ENCODE data around the gene E4F1.

DNA sequence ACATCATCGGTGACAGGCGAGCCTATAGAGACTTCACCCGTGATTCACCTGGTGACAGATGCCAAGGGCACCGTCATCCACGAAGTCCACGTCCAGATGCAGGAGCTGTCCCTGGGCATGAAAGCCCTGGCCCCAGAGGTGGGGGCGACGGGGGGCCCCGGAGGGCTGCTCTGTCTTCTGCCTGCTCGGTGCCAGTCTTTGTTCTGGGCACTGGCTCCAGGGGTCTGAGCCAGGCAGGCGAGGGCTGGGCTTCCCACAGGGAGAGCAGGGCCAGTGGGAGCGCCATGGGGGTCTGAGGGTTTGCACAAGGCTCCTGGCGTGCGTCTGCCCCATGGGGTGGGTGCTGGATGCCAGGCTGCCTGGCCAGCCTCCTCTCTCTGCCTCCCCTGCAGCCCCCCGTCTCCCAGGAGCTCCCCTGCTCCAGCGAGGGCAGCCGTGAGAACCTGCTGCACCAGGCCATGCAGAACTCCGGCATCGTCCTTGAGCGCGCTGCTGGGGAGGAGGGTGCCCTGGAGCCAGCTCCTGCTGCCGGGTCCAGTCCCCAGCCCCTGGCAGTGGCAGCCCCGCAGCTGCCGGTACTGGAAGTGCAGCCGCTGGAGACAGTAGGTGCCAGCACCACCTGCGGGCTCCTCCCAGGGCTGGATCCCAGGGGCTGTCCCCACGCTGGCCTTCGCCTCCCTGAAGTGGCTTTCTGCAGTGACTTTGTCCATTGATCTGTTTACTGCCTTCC lies 9.8 kb downstream of the E4F1 start:
- TF ChIP-seq, protein P1, sequence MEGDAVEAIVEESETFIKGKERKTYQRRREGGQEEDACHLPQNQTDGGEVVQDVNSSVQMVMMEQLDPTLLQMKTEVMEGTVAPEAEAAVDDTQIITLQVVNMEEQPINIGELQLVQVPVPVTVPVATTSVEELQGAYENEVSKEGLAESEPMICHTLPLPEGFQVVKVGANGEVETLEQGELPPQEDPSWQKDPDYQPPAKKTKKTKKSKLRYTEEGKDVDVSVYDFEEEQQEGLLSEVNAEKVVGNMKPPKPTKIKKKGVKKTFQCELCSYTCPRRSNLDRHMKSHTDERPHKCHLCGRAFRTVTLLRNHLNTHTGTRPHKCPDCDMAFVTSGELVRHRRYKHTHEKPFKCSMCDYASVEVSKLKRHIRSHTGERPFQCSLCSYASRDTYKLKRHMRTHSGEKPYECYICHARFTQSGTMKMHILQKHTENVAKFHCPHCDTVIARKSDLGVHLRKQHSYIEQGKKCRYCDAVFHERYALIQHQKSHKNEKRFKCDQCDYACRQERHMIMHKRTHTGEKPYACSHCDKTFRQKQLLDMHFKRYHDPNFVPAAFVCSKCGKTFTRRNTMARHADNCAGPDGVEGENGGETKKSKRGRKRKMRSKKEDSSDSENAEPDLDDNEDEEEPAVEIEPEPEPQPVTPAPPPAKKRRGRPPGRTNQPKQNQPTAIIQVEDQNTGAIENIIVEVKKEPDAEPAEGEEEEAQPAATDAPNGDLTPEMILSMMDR (IDR thresholded peaks at IDR 0.05): no peak
- TF ChIP-seq EZH2 (IDR thresholded peaks at IDR 0.05; ENCODE audit: borderline replicate concordance, insufficient read depth, low read depth, low read length, poor library complexity, severe bottlenecking): no peak

Measured in B cell (primary cell).